DMS 273 (cell line): ENCODE results near the gene SMNDC1.
"Not testable (repeated sequence)": the region's sequence is repeated elsewhere in the genome, so short reads cannot be mapped to it uniquely, and the experiment has no call there.

ENCODE experiments used
- DNase-seq: peaks from one replicate; lab custom pipeline; 2025; ENCODE audit not compliant: unreplicated experiment; lab: John Stamatoyannopoulos, UW

The SMNDC1 gene

DNA sequence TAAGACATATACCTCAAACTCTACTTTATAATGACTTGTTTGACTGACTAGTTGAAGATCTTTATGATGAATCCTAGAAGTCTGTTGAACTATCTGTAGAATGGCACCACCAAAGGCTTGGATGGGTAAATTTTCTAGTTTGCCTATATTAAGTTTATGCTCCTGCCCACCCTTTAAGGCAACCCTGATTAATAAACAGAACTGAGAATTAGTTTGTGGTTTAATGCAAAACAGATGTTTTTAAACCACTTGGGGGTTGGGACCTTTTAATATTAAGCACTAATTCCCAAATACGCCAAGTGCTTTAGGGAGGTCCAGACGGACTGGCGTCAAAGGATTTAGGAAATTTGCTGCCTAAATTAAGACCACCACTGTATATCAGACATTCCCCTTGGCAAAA, 20.5 kb downstream of the SMNDC1 start:
- DNase-seq = no peak

DNA sequence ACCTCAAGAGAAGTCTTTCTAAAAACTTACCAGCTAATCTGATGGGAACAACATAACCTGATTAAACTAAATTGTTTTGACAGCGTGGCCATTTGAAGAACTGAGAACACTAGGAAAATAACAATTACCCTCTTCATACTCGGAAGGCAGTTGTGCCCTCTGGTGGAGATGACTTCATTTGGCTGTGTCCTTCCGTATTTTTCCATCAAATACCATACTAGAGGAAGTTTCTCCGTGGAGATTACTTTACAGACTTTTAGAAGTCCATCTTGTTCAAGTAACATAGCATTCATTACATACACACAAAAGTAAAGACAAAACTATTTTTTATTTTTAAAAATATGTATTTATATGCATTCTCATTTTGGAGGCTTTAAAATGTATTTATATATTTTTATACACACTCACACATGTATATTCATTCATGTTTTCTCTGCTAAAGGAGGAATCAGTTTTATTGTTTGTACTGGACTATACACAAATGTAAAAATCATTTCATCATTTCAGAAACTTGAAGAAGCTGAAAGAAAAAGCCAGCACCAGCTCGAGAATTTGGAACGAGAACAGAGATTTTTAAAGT, 25.2 kb downstream of the SMNDC1 start:
- peak; percentile 77 for DNase-seq

DNA sequence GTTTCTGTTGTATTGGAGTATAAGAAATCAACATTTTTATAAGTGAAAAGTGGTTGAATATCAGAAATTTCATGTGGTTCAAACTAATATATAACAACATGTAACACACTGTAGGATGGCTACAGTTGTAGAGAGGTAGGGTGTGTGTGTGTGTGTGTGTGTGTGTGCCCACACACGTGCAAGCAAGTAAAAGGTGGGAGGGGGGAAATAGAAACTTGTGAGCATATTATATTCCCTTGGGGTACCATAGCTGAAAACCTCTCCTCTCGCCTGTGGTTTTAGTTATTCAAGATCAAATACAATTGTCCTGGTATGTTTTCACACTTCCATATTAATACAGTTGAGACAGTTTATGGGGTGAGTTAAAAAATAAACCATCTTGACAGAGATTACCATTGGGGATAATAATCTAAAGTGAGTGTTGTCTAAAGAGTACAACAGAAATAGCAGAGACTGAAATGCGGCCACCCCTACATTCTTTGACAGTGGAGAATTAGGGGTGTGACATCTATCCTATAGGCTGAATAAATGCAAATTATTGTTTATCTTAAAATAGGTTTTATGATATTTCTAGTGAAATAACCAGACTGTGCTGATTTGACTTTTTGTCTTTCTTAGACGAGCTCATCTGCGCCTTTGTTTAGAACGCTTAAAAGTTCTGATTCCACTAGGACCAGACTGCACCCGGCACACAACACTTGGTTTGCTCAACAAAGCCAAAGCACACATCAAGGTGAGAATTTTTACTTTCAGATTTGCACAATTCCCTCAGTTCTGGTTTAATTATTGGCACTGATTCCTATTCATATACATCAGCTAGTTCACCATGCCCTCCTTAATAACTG, 25.9 kb downstream of the SMNDC1 start:
- peak; percentile 27 for DNase-seq

DNA sequence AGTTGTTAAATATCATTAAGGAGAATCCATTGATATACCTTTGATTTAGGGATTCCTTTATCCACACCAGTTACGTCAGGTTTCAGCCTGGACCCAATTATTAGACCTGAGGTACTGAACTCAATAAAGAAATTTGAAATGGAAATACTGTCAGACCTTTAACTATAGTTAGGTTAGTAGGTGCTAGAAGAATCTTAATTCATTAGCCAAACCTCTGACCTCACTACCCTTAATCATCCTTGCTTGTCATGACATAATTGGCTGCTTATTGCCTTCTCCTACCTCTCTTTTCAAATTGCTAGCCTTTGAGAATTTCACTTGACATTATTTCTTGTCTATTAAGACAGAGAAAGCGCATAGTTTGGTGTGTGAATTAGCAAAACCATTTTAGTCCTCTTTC, 27.1 kb downstream of the SMNDC1 start:
- DNase-seq = no peak

DNA sequence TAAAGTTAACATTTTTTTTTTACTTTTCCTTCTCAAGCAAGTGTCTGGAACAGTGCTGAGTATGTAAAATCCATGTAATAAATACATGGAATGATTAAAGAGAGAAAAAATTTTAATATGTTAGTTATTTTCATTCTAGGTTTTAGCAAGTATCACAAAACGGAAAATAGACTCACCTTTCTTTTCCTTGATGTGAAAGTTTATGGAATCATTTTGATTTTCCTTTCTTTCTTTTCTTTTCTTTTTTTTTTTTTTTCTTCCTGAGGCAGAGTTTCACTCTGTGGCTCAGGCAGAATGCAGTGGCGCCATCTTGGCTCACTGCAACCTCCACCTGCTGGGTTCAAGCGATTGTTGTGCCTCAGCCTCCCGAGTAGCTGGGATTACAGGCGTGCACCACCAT, 28.1 kb downstream of the SMNDC1 start:
- DNase-seq = no peak

DNA sequence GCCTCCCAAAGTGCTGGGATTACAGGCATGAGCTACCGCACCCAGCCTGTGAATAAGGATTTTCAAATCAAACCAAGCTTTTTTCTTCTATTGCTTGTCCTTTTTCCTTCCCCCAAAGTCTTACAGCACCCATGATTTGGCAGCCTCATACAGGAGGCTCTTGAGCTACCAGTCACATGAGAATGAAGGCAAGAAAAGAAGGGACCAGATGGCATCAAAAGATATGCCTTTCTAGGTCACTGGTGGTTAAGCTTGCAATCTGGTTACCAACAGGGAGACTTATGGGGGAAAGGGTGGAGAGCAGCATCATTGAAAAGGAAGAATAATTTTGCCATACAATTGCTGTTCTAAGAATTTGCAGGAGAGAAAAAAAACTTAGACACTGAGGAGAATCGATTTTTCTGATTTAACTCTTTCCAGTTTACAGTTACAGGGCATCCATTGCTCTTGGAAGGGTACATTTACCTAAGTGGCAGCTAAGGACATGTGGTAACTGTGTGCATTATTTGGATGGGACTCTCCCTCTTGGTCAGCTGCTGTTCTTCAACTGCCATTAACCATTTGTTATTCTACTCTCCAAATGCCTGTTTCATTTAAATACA, 29.5 kb downstream of the SMNDC1 start:
- peak; percentile 92 for DNase-seq

DNA sequence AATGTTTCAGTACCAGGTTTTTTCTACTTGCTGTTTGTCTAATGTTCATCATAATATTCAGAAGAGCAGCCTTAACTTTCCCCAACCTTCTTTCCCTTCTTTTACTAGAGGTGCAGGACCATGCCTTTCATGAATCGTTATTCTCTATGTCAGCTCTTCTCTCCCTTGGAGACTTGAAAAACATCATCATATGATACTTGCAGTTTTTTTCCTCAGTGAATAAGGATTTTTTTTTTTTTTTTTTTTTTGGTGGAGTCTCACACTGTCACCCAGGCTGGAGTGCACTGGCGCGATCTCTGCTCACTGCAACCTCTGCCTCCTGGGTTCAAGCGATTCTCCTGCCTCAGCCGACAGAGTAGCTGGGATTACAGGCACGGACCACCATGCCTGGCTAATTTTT, 30.1 kb downstream of the SMNDC1 start:
- DNase-seq = peak; percentile 11

DNA sequence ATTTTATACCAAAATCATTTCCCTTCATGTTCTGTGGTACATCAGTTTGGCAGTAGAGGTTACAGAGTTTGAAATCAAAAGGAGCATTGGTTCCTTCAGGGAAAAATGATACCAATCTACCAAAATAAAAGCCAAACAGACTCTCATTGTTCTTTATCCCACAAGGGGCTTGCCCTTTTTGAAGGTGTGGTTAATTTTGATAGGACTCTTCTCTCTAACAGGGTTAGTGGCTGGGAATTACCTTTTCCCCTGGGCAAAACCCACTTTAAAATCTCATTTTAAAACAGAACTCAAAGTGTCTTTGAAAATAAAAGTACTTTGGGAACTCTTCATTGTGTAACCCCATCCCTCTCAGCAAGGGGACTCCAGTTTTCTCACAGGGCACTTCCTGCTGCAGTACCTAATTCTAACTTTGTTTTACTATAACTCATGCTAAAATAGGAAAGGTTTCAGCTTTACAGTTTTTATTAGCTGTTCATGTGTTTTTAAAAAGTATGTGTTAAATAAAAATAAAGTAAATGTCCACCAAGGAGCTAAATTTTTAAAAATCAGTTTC, 30.6 kb downstream of the SMNDC1 start:
- peak; percentile 48 for DNase-seq

DNA sequence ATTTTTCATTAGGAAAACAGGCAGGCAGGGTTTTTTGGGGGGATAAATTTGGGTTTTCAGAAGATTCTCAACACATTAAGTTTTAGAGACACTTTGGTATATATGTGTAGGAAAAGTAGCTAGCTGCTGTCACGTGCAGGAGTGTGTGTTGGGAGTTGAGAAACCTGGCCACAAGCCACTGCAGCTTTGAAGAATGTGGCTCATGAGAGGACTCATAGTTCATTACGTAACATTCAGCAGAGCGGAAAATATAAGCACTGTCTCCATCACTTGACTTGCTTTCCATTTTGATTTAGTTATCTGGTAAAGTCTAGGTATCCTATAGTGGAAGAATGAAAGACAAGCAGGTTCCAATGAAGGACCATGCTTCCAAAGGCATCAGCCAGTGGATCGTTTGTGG, 31.2 kb downstream of the SMNDC1 start:
- DNase-seq = peak; percentile 74

DNA sequence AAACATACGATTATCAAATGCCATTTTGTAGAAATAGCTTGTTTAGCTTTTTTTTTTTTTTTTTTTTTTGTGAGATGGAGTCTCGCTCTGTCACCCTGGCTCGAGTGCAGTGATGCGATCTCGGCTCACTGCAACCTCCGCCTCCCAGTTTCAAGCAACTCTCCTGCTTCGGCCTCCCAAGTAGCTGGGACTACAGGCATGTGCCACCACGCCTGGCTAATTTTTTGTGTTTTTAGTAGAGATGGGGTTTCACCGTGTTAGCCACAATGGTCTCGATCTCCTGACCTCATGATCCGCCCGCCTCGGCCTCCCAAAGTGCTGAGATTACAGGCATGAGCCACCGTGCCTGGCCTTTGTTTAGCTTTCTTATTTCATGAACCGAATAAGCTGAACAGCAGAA, 31.7 kb downstream of the SMNDC1 start:
- not testable (repeated sequence) for DNase-seq

DNA sequence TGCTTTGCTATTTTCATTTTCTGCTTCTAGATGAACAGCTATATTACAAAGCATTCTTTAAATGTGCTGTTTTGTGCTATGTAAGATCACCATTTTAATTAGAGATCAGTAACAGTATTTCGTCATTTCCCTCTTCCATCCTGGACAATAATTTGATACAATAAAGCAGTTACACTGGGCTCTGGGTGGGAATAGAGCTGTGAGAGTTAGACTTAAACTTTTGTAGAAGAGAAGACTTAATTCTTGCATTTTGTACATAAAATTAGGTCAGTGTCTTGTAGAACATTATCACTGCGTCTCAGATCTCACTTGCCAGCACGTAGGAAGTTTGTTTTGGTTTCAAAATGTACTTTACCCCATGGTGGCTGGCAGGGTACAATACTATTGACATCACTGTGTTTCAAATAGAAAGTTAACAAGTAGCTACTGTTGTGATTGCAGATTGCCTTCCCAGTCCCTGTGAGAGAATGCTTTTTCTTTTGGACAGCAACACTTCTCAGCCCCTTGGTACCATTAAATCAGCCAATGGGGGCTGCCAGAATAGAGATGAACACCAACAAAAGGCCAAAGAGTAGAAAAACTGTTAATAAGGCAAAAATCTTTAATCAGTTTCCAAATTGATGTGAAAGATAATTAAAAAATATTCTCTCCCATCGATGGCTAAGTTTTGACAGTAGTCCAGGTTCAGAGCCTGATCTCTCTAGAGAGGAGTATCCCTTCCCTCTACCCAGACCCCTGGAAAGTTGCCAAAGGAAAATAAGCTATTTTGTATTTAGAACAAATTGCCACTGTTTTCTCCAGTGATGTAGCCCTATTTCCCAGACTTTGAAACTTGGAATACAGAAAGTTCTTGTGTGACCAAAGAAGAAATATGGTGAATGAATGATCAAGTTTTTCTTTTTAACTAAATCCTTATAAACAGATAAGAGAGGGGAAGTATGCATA, 35.1 kb downstream of the SMNDC1 start:
- DNase-seq = peak; percentile 57

DNA sequence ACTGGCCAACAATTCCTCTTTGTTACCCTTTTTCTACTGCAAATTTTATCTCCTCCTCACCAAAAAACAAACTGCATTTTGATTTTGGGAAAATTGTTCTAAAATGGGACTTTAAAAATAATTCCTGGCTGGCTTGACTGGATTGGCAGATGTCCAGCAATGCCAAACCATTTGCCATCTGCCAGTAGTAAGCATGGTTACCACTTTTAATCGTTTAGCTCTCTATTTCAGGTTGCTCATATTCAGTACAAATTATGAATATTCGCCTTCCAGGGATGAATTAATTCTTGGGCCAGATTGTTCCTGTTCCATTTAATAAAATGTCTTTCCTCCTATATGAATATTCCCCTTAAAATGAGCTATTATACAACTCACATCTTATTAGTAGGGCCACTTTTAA, 35.7 kb downstream of the SMNDC1 start:
- DNase-seq = peak; percentile 78

DNA sequence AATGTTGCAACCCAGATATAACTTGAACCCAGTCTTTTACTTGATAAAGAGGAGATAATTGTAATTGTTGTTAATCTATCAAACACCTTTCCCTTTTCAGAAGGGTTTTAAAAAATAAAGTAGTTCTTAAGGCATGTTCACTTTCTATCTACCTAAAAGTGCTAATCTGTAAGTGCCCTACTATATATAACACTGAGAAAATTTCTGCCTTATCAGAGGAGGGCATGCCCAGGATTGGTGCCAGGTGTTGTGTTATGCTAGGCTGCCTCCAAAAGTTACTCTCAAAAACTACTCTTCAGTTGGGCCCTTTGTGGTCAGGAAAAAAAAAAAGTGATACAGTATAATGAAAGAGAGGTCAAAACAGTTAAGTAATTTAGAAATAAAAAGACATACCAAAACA, 36.3 kb downstream of the SMNDC1 start:
- DNase-seq = peak; percentile 68

DNA sequence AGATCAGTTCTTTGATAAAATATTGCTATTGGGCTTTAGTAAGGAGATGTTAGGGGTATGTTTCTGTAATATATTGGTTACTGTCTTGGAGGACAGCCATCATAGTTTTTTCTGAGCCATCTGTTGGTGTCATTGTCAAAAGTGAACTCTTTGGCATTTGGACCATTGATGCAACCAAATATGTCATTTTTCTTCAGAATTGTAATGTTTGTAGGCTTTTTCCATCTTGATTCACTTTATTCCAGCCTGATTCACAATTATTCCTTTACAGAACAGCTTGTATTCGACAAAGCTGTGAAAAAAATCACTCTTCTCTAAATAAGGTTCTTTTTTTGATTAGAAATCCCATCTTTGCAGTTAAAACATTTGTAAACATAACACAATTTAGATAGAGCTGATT, 37.4 kb downstream of the SMNDC1 start:
- peak; percentile 26 for DNase-seq

DNA sequence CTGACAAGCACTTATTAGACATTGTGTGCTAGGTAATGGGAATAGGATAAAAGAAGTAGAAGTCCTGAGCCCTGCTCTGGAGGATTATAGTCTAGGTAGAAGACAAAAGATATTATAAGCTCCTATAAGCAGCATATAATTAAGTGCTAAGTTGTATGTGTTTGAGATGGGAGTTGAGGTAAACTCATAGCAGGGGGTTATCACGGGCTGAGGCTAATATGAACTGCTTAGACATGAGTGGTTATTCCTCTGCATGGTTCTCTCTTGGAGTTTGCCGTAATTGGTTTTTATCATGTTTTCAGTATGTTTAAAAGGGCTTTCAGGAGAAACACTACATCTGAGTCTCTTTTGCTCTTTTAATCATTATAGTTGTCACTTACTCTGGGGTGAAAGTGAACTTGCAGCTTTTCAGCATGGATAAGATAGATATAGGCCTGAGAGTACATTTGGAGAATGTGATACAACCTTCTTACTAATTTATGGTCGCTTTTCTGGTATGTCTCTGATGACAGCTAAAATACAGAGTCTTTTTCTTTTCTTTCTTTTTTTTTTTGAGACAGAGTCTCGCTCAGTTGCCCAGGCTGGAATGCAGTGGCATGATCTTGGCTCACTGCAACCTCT, 39.0 kb downstream of the SMNDC1 start:
- no peak for DNase-seq

DNA sequence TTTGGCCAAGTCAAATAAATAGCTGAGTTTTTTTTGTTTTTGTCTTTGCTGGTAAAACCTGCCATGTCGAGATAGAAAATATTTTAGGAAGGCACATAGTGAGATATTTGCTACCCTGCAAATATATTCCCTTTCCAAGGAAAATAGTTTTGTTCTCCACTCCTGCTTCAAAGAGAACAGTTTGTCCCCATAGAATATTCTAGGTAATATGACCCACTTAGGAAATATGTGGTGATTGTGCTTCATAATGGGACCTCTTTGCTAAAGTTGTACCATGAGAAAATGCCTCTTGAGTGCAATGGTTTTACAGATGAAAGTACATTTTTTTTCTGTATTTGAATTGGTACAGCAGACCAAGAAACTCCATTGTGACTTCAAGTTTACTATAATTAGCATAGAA, 41.6 kb downstream of the SMNDC1 start:
- no peak for DNase-seq

DNA sequence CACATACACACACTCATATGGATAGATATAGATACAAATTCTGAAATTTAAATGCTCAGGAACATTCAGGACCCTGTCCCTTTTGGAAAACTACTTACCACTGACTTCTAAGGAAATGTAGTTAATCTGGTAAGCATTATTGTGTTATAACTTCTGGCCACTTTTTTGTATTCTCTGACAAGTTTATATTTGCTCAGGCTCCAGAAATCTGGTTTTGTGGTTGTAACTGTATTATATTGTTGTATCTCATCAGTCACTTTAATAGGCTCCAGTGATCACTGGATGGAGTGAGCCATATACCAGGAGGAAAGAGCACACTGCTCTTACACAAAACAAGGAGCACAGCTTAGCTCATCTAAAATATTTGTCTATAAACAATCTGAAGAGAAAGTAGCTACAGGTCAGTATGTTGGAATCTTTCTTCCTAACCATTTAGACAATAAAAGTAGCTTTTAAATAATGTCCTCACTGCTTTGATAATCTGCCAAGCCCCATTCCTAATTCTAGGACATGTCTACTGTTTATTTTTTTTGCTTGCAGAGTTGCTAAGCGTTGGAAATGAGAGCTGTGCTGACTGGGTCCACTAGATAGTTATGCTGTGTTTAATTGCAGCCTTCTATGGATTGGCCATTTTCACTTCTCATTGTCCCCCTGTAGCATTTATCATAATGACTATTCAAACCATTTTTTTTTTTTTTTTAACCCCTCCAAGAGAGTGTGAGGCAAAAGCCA, 43.8 kb downstream of the SMNDC1 start:
- DNase-seq = no peak

DNA sequence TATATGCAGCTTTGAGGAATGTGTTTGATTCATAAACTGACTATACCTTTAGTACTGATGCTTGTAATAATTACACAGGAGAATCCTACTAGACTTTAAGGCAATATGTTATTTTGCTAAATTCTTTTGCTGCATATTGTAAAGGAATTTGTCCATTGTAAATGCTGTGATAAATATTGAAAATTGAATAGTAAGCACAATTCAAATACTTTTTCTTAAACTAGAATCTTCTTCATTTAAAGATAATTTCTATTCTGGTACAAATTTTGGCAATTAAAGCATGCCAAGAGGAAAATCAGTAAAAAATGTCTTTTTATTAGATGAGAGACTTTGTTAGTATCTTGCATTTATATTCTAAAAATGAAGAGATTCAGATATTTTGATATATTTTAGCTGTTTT, 45.4 kb downstream of the SMNDC1 start:
- DNase-seq = no peak

DNA sequence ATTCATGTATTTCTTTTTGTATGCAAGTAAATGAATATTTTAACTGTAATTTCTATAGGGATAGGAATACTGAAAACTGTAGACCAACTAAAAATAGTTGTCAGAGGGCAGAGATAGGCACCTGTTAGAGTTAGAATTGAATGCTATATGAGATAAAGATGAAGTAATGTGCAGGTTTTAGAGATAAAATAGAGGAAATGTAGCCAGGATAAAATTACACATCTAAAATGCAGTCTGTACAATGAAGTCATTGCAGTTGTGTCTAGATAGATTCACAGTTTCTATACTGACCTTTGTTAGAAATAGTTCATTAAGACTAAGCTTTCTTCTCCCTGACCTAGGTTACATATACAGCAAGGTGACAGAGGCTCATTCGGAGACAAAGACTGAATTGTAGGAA, 46.2 kb downstream of the SMNDC1 start:
- DNase-seq = no peak

DNA sequence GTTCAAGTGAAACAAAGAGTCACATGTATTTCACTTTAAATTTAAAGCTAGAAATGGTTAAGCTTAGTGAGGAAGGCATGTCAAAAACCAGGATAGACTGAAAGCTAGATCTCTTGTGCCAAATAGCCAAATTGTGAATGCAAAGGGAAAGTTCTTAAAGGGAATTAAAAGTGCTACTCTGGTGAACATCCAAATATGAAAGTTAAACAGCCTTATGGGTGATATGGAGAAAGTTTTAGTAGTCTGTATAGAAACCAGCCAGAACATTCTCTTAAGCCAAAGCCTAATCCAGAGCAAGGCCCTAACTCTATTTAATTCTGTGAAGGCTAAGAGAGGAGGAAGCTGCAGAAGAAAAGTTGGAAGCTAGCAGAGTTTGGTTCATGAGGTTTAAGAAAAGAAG, 50.3 kb downstream of the SMNDC1 start:
- DNase-seq = no peak
